Measurements from ENCODE around the gene ZCCHC3. TPM values are rescaled to one million over a fixed set of nuclear protein-coding genes. Genes with fewer than 3 reads are reported as not detected.
"Not testable (repeated sequence)": the region's sequence is repeated elsewhere in the genome, so short reads cannot be mapped to it uniquely, and the experiment has no call there.

The ZCCHC3 gene
- total RNA-seq (2022) = 11.7 and 12.1 TPM in 2 replicates
- Bru-seq, nascent RNA = percentile 92 among the genes with signal in this experiment
- BruChase-seq, experiment 1, labeled RNA remaining after a 6-hour chase = percentile 51 among the genes with signal in this experiment
- BruChase-seq, experiment 2, labeled RNA remaining after a 2-hour chase = percentile 92 among the genes with signal in this experiment
- long read RNA-seq, transcript ZCCHC3-201 (1 exons, 3,354 nt) = major isoform, 149 of 150 reads
- long read RNA-seq, partial matches to known transcripts = 0 of 150 reads
- long read RNA-seq, other reads (novel, unspliced or antisense) = 1 of 150 reads

- peak; percentile 96 for DNase-seq (ENCODE audit: unreplicated experiment)
- TF ChIP-seq CTCF (IDR thresholded peaks at IDR 0.05; ENCODE audit: unreplicated experiment) = no peak
- Mint-ChIP-seq H3K4me3 (ENCODE audit: unreplicated experiment) (peak within 1 kb of the TSS; percentile 93), H3K4me1 (ENCODE audit: insufficient read depth, unreplicated experiment) (peaks cover 31% of the 10 kb centered on the region), H3K36me3 (ENCODE audit: insufficient read depth, unreplicated experiment) (peaks cover 12% of the 10 kb centered on the region), H3K9me3 (ENCODE audit: unreplicated experiment) (no peaks in the 10 kb centered on the region), H3K27ac (ENCODE audit: low read depth, unreplicated experiment) (peak within 1 kb of the TSS; percentile 99), H3K27me3 (ENCODE audit: insufficient read depth, unreplicated experiment) (no peaks in the 10 kb centered on the region)
- TSS peak; percentile 78 for BruUV-seq (replicated peaks)
- intact Hi-C loops (cut with micrococcal nuclease) = loop anchor here (1.0 kb wide), 1 partner anchor 27 kb away; no protein-coding TSS in a partner anchor
- ChIA-PET CTCF (interaction anchor here (0.7 to 4.2 kb wide), 9 partner anchors 15 to 36 kb away, joined by 3 to 18 read pairs (median 6); partner anchors contain the start of gene SOX12), POLR2A (interaction anchor here (0.6 to 4.8 kb wide), 22 partner anchors 10 to 246 kb away, joined by 3 to 60 read pairs (median 4); partner anchors contain the start of gene TRIB3)
Measured at GRCh38 chr20:297098-297924, at the start of gene ZCCHC3. Gene ZCCHC3 (plus strand): TSS chr20:297570. CDS start chr20:297587, 17 bp downstream.

- Mint-ChIP-seq H3K36me3 (ENCODE audit: insufficient read depth, unreplicated experiment) (no peaks in the 10 kb centered on the region), H3K9me3 (ENCODE audit: unreplicated experiment) (peaks cover 7% of the 10 kb centered on the region), H3K4me3 (ENCODE audit: unreplicated experiment) (no peak overlapping the region), H3K27ac (ENCODE audit: low read depth, unreplicated experiment) (no peak overlapping the region), H3K4me1 (ENCODE audit: insufficient read depth, unreplicated experiment) (no peaks in the 10 kb centered on the region), H3K27me3 (ENCODE audit: insufficient read depth, unreplicated experiment) (peaks cover 30% of the 10 kb centered on the region)
- DNase-seq (ENCODE audit: unreplicated experiment) = no peak
- intact Hi-C loops (cut with micrococcal nuclease) = no loop called here
- POLR2A ChIA-PET = no interaction called here
- TF ChIP-seq CTCF (IDR thresholded peaks at IDR 0.05; ENCODE audit: unreplicated experiment) = no peak
- no TSS peak for BruUV-seq (replicated peaks)
- CTCF ChIA-PET = no interaction called here
Measured at GRCh38 chr20:251354-251753, 46.0 kb upstream of the ZCCHC3 start.

GRCh38 chr20:252801-253200 lies 44.6 kb upstream of the ZCCHC3 start:
- TF ChIP-seq CTCF (IDR thresholded peaks at IDR 0.05; ENCODE audit: unreplicated experiment) = no peak
- ChIA-PET CTCF (interaction anchor here (1.5 kb wide), 1 partner anchor 14 kb away, joined by 6 read pairs; no protein-coding TSS in a partner anchor), POLR2A (interaction anchor here (0.6 to 0.8 kb wide), 4 partner anchors 28 to 78 kb away, joined by 3 to 6 read pairs (median 3); no protein-coding TSS in a partner anchor)
- peaks cover 45% of the 10 kb centered on the region for H3K27me3 Mint-ChIP-seq (ENCODE audit: insufficient read depth, unreplicated experiment)
- H3K27ac Mint-ChIP-seq (ENCODE audit: low read depth, unreplicated experiment) = no peak overlapping the region
- H3K9me3 Mint-ChIP-seq (ENCODE audit: unreplicated experiment) = no peaks in the 10 kb centered on the region
- H3K4me3 Mint-ChIP-seq (ENCODE audit: unreplicated experiment) = no peak overlapping the region
- no peak for DNase-seq (ENCODE audit: unreplicated experiment)
- intact Hi-C loops (cut with micrococcal nuclease) = no loop called here
- H3K36me3 Mint-ChIP-seq (ENCODE audit: insufficient read depth, unreplicated experiment) = no peaks in the 10 kb centered on the region
- no peaks in the 10 kb centered on the region for H3K4me1 Mint-ChIP-seq (ENCODE audit: insufficient read depth, unreplicated experiment)
- BruUV-seq (replicated peaks) = no TSS peak

- DNase-seq (ENCODE audit: unreplicated experiment); H3K36me3 Mint-ChIP-seq (ENCODE audit: insufficient read depth, unreplicated experiment); H3K27ac Mint-ChIP-seq (ENCODE audit: low read depth, unreplicated experiment); H3K4me1 Mint-ChIP-seq (ENCODE audit: insufficient read depth, unreplicated experiment); intact Hi-C loops (cut with micrococcal nuclease); BruUV-seq (replicated peaks); H3K4me3 Mint-ChIP-seq (ENCODE audit: unreplicated experiment); H3K9me3 Mint-ChIP-seq (ENCODE audit: unreplicated experiment): not testable (repeated sequence)
- ChIA-PET CTCF (interaction anchor here (1.5 kb wide), 1 partner anchor 13 kb away, joined by 6 read pairs; no protein-coding TSS in a partner anchor), POLR2A (interaction anchor here (0.6 to 0.8 kb wide), 2 partner anchors 71 to 77 kb away, joined by 3 read pairs; no protein-coding TSS in a partner anchor)
- H3K27me3 Mint-ChIP-seq (ENCODE audit: insufficient read depth, unreplicated experiment) = peaks cover 51% of the 10 kb centered on the region
Measured at GRCh38 chr20:253447-253846, 43.9 kb upstream of the ZCCHC3 start.

Data from MCF 10A (cell line).